ENCODE data around the gene GPATCH4.

DNA sequence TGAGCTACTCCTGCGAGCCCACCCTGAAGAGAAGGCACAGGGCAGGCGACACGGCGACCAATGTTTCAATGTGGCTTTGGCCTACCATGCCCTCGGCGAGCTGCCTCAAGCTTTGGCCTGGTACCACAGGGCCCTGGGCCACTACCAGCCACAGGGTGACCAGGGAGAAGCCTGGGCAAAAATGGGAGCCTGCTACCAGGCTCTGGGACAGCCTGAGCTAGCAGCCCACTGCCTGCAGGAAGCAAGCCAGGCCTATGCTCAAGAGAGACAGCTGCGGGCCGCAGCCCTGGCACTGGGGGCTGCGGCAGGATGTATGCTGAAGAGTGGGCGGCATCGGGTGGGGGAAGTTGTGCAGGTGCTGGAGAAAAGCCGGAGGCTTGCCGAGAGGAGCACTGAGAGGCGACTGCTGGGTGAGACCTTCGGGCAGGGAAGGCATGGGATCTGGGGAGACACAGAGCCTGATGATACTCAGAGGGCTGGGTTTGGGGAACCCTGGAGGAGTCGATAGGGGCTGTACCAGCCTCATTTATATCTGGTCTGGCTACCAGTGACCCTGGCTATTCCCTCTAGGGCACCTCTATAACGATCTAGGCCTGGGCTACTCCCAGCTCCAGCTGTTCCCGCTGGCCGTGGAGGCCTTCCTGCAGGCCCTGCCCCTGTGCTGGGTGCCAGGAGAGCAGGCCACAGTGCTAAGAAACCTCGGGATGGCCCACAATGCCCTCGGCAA, 19.5 kb downstream of the GPATCH4 start:
- TF ChIP-seq EZH2 (IDR thresholded peaks at IDR 0.05; ENCODE audit: borderline replicate concordance, low read depth, low read length, poor library complexity, severe bottlenecking) = no peak
- TF ChIP-seq, protein P1, sequence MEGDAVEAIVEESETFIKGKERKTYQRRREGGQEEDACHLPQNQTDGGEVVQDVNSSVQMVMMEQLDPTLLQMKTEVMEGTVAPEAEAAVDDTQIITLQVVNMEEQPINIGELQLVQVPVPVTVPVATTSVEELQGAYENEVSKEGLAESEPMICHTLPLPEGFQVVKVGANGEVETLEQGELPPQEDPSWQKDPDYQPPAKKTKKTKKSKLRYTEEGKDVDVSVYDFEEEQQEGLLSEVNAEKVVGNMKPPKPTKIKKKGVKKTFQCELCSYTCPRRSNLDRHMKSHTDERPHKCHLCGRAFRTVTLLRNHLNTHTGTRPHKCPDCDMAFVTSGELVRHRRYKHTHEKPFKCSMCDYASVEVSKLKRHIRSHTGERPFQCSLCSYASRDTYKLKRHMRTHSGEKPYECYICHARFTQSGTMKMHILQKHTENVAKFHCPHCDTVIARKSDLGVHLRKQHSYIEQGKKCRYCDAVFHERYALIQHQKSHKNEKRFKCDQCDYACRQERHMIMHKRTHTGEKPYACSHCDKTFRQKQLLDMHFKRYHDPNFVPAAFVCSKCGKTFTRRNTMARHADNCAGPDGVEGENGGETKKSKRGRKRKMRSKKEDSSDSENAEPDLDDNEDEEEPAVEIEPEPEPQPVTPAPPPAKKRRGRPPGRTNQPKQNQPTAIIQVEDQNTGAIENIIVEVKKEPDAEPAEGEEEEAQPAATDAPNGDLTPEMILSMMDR (conservative IDR thresholded peaks at IDR 0.05; ENCODE audit: low read depth, low read length) = no peak

All from A673 (cell line).